Stimulated activated CD4-positive, alpha-beta T cell treated with anti-CD3 and anti-CD28 coated beads, TNF-alpha, amount 100 ng/mL, for 48 hours (primary cell): Measurements from ENCODE around the gene CLEC4E.
"Not testable (repeated sequence)": the region's sequence is repeated elsewhere in the genome, so short reads cannot be mapped to it uniquely, and the experiment has no call there.

Source experiments
- DNase-seq, 3 donors: peaks; one replicate each; pipeline ENCODE4 v3.0.0-alpha.2; 2020; ENCODE audit warnings: low read depth in 3 of 3

The CLEC4E gene

GRCh38 chr12:8541562-8541961 is 857 bp upstream of the CLEC4E start:
- no peak for DNase-seq

DNA sequence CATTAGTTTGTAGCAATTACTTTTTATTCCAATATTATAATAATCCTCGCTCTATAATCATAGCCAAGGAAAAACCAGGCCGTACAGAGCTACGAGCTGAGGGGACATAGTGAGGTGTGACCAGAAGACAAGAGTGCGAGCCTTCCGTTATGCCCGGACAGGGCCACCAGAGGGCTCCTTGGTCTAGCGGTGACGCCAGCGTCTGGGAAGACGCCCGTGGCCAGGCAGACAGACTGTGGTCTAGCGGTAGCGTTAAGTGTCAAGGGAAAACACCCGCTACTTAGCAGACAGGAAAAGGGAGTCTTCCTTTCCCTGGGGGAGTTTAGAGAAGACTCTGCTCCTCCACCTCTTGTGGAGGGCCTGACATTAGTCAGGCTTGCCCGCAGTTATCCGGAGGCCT is 2.9 kb downstream of the CLEC4E start:
- DNase-seq: not testable (repeated sequence)

DNA sequence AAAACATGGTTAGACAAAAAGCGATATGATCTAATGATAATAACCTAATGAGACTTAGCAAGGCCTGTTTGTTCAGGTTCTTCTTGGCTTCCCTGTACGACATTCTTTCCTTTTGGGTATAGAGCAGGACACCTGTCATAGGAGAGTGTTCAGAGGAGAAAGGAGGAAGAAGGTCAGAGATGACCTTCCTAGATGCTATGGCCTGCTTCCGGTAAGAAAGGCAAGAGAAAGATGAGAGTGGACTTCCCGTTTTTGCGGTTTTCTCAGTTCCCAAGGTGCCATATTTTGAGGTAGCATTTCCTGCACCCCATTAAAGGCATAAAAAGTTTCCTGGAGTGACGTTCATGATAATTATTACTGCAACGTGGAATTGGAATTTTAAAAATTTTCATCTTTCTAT is 8.7 kb downstream of the CLEC4E start:
- DNase-seq: no peak

- DNase-seq: no peak
Measured at GRCh38 chr12:8527250-8528130, 13.2 kb downstream of the CLEC4E start.

DNA sequence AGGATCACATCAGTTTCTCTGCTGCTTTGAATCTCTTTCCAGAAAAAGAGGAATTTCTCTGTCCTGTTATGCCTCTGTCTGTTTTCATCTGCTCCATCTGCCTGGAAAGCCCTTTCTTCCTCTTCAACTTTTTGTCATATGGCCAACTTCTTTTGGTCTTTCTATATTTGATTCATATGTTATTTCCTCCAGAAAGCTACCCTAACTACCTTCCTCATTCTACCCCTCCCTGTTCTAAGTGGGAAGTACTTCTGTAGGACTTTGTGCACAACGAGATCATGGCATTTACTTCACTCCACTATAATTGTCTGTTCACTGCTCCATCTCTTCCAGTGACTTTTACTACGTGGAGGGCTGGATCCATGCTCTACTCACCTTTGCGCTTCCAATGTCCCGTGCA is 21.5 kb downstream of the CLEC4E start:
- no peak for DNase-seq

- no peak for DNase-seq
Measured at GRCh38 chr12:8517971-8518370, 22.7 kb downstream of the CLEC4E start.

DNA sequence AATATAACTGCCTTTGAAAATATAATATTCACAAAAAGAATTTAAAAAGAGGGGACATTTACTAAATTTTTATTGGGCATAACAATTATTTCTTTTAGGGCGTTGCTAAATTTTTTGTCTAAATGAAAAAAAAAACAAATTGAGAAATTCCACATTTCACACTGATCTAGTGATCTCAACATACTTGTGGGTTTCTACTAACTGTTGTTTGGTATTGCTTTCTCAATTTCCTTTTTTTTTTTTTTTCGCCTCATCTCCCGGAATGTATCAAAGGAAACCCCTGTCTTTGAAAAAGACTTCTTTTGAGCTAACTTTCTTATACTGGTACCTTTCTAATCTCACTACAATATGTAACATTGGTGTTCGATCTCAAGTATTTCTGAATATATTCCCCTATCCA is 27.4 kb downstream of the CLEC4E start, which contains the start of gene CLEC4D:
Gene CLEC4D, plus strand, starts transcription at position 248 of the 400 bp plus-strand sequence. CDS start 230 bp downstream, outside the sequence.
- no peak for DNase-seq

DNA sequence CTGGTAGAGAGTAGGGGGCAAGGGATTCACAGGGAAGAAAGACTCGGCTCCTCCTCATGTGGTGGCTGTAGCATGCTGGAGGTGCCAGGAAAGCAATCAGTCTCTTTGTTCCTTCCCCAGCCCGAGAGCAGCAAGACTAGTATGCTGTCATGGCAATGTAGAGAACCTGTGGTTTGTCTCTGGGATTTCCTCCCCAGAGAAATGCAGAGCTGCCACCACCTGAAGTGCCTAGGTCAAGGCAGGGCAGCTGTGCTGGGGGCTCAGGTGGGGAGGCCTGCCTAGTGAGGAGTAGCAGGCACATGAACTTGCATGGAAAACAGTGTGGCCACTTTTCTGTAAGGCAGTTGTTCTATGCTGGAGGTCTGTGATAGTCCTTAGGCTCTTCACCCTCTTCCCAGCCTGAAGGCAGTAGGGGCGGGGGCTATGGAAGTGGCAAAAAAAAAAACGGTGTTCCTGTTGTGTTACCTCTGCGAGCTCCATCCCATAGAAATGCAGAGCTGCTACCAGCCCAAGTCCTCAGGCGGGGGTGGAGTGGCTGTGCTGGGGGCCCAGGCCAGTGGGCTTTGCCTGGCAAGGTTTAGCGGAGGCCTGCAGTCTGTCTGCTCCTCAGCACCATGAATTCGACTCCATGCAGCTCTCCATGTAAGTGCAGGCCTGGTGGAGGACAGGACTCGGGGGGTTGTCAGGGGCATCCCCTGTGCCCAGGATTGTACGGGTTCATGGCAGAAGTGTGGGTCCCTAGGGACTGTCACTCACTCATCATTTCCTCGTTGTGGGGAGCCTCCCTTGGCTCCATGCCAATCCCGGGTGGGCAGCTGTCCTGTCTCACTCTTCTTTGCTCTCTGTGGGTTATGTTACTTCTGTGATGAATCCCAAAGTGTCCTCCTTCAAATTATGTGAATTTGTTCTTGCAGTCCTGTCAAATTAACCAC is 31.5 kb downstream of the CLEC4E start:
- no peak for DNase-seq

GRCh38 chr12:8508223-8508622 is 32.5 kb downstream of the CLEC4E start:
- no peak for DNase-seq

- no peak for DNase-seq
Measured at GRCh38 chr12:8507596-8507995, 33.1 kb downstream of the CLEC4E start.

- no peak for DNase-seq
Measured at GRCh38 chr12:8504351-8504750, 36.4 kb downstream of the CLEC4E start.

- DNase-seq: no peak
Measured at GRCh38 chr12:8501720-8502119, 39.0 kb downstream of the CLEC4E start.

GRCh38 chr12:8499616-8500015 is 41.1 kb downstream of the CLEC4E start:
- DNase-seq: no peak

GRCh38 chr12:8496074-8496473 is 44.6 kb downstream of the CLEC4E start:
- DNase-seq: not testable (repeated sequence)

DNA sequence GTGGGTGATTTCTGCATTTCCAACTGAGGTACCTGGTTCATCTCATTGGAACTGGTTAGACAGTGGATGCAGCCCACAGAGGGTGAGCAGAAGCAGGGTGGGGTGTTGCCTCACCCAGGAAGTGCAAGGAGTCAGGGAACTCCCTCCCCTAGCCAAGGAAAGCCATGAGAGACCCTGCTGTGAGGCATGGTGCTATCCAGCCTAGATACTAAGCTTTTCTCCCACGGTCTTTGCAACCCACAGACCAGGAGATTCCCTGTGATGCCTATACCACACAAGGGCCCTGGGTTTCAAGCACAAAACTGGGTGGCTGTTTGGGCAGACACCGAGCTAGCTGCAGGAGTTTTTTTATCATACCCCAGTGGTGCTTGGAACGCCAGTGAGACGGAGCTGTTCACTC is 45.0 kb downstream of the CLEC4E start:
- DNase-seq: not testable (repeated sequence)

GRCh38 chr12:8493084-8493483 is 47.6 kb downstream of the CLEC4E start:
- peak; percentile 11 to 43 (median 16) for DNase-seq

DNA sequence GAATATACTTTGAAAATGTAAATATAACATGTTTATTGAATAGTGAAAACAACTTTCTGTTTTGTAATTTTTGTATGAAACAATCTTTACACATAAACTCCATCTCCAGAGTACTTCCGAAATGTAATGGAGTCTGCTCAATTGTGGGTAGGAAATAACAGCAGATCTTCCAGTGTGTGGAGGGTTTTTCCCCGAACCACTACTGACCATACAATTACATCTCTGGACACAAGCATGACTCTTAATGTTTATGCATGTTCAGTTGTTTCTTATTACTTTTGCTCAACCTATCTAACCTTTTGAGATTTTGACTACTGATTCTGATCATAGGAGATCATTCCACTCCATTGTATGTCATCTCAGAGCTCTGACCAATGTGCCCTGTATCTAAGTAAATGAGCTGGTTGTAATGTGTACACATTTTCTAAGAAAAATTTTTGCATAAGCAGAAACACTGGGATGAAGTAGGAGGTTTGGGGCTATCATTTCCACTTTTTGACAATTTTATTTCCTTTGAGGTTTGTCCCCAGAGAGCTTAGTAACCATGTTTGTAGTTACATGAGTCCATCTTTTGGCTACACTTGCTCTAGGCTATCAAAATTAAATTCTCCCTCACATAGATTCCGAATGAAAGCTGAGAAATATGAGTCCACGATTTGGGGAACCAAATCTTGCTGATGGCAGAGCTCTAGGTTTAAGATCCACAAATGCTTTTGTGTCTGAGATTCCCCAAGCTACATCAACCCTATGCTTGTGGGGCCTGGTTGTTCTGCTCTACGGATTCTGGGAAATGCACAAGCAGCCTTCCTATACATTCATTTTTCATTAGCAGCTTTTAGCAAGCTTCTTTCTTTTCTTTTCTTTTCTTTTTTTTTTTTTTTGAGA is 48.8 kb downstream of the CLEC4E start:
- DNase-seq: no peak
